GM12865 (cell line): ENCODE measurements around the gene IFT25.

ENCODE experiments used
- DNase-seq: peaks from one replicate; pipeline ENCODE4 v3.0.0; 2010; ENCODE audit warnings: low read depth
- H3K4me3 ChIP-seq: 2 replicates; pipeline ENCODE4 v1.5.1; 2011; ENCODE audit warnings: mild to moderate bottlenecking, low read depth, low read length, control low read depth
- TF ChIP-seq, protein P1 (sequence below): IDR thresholded peaks from 2 replicates; pipeline ENCODE4 v1.5.1; 2011; ENCODE audit warnings: low read length, control low read depth, low read depth, inconsistent platforms; ENCODE audit not compliant: insufficient read depth; ENCODE audit errors: missing control alignments

The IFT25 gene

GRCh38 chr1:53927376-53927881, 18.1 kb downstream of the IFT25 start:
- TF ChIP-seq, protein P1, sequence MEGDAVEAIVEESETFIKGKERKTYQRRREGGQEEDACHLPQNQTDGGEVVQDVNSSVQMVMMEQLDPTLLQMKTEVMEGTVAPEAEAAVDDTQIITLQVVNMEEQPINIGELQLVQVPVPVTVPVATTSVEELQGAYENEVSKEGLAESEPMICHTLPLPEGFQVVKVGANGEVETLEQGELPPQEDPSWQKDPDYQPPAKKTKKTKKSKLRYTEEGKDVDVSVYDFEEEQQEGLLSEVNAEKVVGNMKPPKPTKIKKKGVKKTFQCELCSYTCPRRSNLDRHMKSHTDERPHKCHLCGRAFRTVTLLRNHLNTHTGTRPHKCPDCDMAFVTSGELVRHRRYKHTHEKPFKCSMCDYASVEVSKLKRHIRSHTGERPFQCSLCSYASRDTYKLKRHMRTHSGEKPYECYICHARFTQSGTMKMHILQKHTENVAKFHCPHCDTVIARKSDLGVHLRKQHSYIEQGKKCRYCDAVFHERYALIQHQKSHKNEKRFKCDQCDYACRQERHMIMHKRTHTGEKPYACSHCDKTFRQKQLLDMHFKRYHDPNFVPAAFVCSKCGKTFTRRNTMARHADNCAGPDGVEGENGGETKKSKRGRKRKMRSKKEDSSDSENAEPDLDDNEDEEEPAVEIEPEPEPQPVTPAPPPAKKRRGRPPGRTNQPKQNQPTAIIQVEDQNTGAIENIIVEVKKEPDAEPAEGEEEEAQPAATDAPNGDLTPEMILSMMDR = no peak
- no peak for DNase-seq
- no peak overlapping the region for H3K4me3 ChIP-seq

DNA sequence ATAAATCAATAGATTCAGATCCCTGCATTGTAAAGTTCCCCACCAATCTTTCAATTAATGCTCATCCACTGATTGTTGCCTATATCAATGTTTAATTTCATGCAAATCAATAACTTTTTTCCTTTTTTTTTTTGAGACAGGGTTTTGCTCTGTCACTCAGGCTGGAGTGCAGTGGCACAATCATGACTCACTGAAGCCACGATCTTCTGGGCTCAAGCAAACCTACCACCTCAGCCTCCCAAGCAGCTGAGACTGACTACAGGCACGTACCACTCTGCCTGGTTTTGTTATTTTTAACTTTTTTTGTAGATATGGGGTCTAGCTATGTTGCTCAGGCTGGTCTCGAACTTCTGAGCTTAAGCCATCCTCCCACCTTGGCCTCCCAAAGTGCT, 25.8 kb downstream of the IFT25 start:
- no peak overlapping the region for H3K4me3 ChIP-seq
- TF ChIP-seq, protein P1 = no peak

DNA sequence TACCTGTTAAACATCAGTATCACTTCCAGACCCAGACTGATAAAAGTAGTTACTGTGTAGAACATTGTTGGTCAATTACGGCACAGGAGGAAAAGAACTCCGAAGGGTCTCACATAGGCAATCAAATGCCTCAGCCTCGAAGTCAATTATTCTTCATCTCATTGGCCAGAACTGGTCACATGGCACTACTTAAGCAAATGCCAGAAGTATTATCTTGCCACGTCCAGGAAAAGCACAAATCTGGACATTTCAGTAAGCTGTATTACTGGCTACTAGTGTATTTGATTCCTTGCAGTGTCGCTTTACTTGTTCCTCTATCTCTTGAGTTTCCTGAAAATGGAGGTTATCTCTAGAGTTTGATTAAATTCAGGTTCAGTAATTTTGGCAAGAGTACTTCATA, 27.2 kb downstream of the IFT25 start:
- no peak for DNase-seq
- H3K4me3 ChIP-seq = no peak overlapping the region
- TF ChIP-seq, protein P1 = no peak

More for the DNA sequence above, 25.8 kb downstream of the IFT25 start:
- no peak for DNase-seq

DNA sequence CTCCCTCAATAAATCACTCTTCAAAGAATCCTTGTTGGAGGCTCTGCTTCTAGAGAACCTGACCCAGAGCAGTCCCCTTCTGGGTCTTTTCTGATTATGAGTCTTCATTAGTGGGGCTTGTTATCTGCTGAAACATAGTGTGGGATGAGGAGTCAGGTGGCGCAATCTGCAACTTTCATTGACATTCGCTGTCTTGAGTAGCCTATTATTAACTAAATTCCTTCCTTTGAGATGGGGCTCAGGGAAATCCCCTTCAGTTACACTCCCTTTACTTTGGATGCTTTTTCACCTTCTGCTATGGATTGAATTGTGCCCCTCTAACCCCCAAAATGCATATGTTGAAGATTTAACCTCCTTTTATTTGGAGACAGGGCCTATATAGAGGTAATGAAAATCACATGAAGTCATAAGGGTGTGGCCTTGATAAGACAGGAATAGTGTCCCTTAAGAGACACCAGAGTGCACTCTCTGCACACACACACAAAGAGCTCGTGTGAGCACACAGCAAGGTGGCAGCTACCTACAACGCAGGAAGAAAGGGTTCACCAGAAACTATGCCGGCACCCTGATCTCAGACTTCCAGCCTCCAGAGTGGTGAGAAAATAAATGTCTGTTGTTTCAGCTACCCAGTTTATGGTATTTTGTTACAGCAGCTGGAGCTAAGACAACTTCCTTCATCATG, 32.0 kb downstream of the IFT25 start:
- DNase-seq = no peak
- H3K4me3 ChIP-seq = no peak overlapping the region
- TF ChIP-seq, protein P1 = no peak

DNA sequence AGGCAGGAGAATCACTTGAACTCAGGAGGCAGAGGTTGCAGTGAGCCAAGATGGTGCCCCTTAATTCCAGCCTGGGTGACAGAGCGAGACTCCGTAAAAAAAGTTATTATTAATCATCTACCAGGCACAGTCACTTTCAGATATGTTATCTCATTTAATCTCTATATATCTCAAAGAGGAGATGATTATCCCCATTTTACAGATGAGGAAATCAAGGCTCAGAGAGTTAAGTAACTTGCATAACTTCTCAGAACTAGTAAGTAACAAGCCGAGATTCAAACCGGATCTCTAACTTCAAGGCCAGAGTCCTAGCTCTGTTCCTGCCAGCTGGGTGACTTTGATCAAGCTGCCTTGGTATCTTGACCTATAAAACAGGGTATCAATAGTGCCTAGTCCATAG, 34.1 kb downstream of the IFT25 start:
- DNase-seq = no peak
- TF ChIP-seq, protein P1 = no peak

DNA sequence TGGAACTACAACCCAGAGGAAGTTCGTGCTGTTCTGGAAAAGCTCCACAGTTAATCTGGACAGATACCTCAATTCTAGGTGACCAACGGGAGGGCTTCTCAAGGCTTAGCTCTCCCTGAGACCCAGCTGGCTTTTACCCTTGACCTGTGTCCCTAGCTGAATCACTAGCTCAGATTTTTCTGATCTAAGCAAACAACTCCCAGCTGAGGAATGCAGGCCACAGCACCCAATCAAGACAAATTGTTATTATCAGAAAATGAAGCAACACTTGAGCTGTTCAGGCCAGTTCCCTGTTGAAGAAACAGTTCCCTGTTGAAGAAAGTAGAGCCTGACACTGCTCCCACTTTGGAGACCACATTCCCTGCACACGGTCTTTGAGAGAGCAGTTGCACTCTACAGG, 35.6 kb downstream of the IFT25 start:
- TF ChIP-seq, protein P1 = no peak

More for the DNA sequence above, 34.1 kb downstream of the IFT25 start:
- H3K4me3 ChIP-seq = no peak overlapping the region

DNA sequence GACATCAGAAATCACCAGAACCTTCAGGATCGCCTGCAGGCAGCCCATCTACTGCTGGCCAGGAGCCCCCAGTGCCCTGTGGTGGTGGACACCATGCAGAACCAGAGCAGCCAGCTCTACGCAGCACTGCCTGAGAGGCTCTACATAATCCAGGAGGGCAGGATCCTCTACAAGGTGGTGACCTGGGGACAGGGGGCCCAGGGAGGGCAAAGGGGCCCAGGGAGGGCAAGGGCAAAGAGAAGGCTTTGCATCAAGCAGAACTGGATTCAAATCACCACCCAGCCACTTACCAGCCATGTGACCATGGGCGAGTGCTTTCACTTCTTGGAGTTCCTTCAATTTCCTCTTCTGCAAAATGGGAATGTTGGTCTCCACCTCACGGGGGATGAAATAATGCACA, 39.4 kb downstream of the IFT25 start:
- no peak for DNase-seq
- no peak overlapping the region for H3K4me3 ChIP-seq
- TF ChIP-seq, protein P1 = no peak

More for the DNA sequence above, 35.6 kb downstream of the IFT25 start:
- no peak for DNase-seq
- no peak overlapping the region for H3K4me3 ChIP-seq
